ENCODE data around the gene CMSS1.

- TF ChIP-seq CTCF (IDR thresholded peaks at IDR 0.05) (no peak), POLR2A (IDR thresholded peaks at IDR 0.05) (no peak)
Measured at GRCh38 chr3:100030914-100031425, 213.3 kb downstream of the CMSS1 start.

Measured in Peyer's patch (tissue), 4 donors.